ENCODE data around the gene TIMM8A.
"Not testable (repeated sequence)": the region's sequence is repeated elsewhere in the genome, so short reads cannot be mapped to it uniquely, and the experiment has no call there.

Gene TIMM8A

GRCh38 chrX:101357166-101357795 is 8.7 kb upstream of the TIMM8A start:
- DNase-seq, result no peak

GRCh38 chrX:101349193-101349562 is 636 bp upstream of the TIMM8A start:
- no peak for DNase-seq

GRCh38 chrX:101347859-101348451 is 587 bp downstream of the TIMM8A start:
- no peak for DNase-seq

- DNase-seq, result no peak
Measured at GRCh38 chrX:101337776-101338271, 10.7 kb downstream of the TIMM8A start.

- not testable (repeated sequence) for DNase-seq
Measured at GRCh38 chrX:101334310-101334709, 14.2 kb downstream of the TIMM8A start.

- DNase-seq, result not testable (repeated sequence)
Measured at GRCh38 chrX:101326600-101326999, 21.9 kb downstream of the TIMM8A start.

- DNase-seq, result no peak
Measured at GRCh38 chrX:101303790-101304189, 44.8 kb downstream of the TIMM8A start.

All from activated gamma-delta T cell treated with Interleukin-2 at 50 U/mL for 16 hours (primary cell).